ENCODE measurements around the gene SLFN14.

GRCh38 chr17:35548208-35548810 is 12.3 kb downstream of the SLFN14 start:
- no peak for TF ChIP-seq EZH2 (IDR thresholded peaks at IDR 0.05; ENCODE audit: borderline replicate concordance, low read length)
- no peak for TF ChIP-seq CTCF (conservative IDR thresholded peaks at IDR 0.05 in 1 of 2, IDR thresholded peaks at IDR 0.05 in 1 of 2; ENCODE audit: extremely low read depth in 1 of 2, insufficient read depth in 1 of 2, low read depth in 1 of 2, low read length in 2 of 2)
